Epithelial cell of proximal tubule (primary cell): ENCODE results near the gene FAM210A. TPM values are rescaled to one million over a fixed set of nuclear protein-coding genes. Genes with fewer than 3 reads are reported as not detected.

Experiments used
- DNase-seq: peaks from one replicate; pipeline ENCODE4 v3.0.0-alpha.2; 2011; ENCODE audit warnings: low read depth
- H3K4me3 ChIP-seq: 2 replicates; pipeline ENCODE4 v1.5.1; 2011; ENCODE audit warnings: low read depth, mild to moderate bottlenecking, low read length
- CTCF ChIP-seq: conservative IDR thresholded peaks from 2 replicates; pipeline ENCODE4 v1.5.1; 2012; ENCODE audit warnings: low read depth, mild to moderate bottlenecking, low read length
- total RNA-seq: library from RNA; depleted of rRNA; stranded (reverse); fragments of >200 nt; gene quantifications from 2 replicates; pipeline ENCODE4 v1.2.3, GENCODE V29; 2015

Gene FAM210A
- total RNA-seq, 1 donor from 2014 or later = 13.4 TPM

- no peak for TF ChIP-seq CTCF
- H3K4me3 ChIP-seq = no peak overlapping the region
- no peak for DNase-seq
These were observed 100.4 kb downstream of the FAM210A start for GRCh38 chr18:13625843-13626543.

- H3K4me3 ChIP-seq = no peak overlapping the region
- TF ChIP-seq CTCF = no peak
- DNase-seq = no peak
These were observed 101.0 kb downstream of the FAM210A start for GRCh38 chr18:13625355-13625754.

GRCh38 chr18:13624563-13625237, 101.7 kb downstream of the FAM210A start:
- no peak for DNase-seq
- H3K4me3 ChIP-seq = no peak overlapping the region
- no peak for TF ChIP-seq CTCF

- no peak for DNase-seq
- no peak for TF ChIP-seq CTCF
- H3K4me3 ChIP-seq = no peak overlapping the region
These were observed 102.5 kb downstream of the FAM210A start for GRCh38 chr18:13623871-13624270.

GRCh38 chr18:13623348-13623747, 103.0 kb downstream of the FAM210A start:
- no peak for TF ChIP-seq CTCF
- H3K4me3 ChIP-seq = no peak overlapping the region
- no peak for DNase-seq

GRCh38 chr18:13622751-13623150, 103.6 kb downstream of the FAM210A start:
- no peak overlapping the region for H3K4me3 ChIP-seq
- no peak for DNase-seq
- TF ChIP-seq CTCF = no peak
